Spleen (tissue), 7 donors: Measurements from ENCODE around the gene TMEM26.
"Not testable (repeated sequence)": the region's sequence is repeated elsewhere in the genome, so short reads cannot be mapped to it uniquely, and the experiment has no call there.

Source experiments
- POLR2A ChIP-seq, 3 donors: fragments of 450-650 bp; IDR thresholded peaks; one replicate each; pipeline ENCODE4 v1.5.1; 2017; ENCODE audit warnings: antibody characterized with exemption in 3 of 3, mild to moderate bottlenecking in 1 of 3
- TF ChIP-seq, protein P1 (sequence below), 11 experiments: fragments of 200-600 bp in 7 of 11; fragments of 450-650 bp in 4 of 11; sonication (generic) in 4 of 11; IDR thresholded peaks in 8 of 11; conservative IDR thresholded peaks in 3 of 11; 1 replicate in 7 of 11; 2 replicates in 4 of 11; pipeline versions ENCODE4 v1.4.0 to v1.8.0; 2016 to 2021; ENCODE audit warnings: antibody characterized with exemption in 11 of 11, inconsistent platforms in 4 of 11, mild to moderate bottlenecking in 1 of 11
- donor health status: DM: no; HTN: no; CAD: no; lungs with moderate emphysema.
- donor health status: DM: no; HTN: no; CAD: no.
- donor health status: DM: no; HTN: no; CAD: no.

DNA sequence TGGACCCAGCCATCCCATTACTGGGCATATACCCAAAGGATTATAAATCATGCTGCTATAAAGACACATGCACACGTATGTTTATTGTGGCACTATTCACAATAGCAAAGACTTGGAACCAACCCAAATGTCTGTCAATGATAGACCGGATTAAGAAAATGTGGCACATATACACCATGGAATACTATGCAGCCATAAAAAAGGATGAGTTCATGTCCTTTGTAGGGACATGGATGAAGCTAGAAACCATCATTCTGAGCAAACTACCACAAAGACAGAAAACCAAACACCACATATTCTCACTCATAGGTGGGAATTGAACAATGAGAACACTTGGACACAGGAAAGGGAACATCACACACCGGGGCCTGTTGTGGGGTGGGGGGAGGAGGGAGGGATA lies 72.0 kb downstream of the TMEM26 start:
- TF ChIP-seq, protein P1, sequence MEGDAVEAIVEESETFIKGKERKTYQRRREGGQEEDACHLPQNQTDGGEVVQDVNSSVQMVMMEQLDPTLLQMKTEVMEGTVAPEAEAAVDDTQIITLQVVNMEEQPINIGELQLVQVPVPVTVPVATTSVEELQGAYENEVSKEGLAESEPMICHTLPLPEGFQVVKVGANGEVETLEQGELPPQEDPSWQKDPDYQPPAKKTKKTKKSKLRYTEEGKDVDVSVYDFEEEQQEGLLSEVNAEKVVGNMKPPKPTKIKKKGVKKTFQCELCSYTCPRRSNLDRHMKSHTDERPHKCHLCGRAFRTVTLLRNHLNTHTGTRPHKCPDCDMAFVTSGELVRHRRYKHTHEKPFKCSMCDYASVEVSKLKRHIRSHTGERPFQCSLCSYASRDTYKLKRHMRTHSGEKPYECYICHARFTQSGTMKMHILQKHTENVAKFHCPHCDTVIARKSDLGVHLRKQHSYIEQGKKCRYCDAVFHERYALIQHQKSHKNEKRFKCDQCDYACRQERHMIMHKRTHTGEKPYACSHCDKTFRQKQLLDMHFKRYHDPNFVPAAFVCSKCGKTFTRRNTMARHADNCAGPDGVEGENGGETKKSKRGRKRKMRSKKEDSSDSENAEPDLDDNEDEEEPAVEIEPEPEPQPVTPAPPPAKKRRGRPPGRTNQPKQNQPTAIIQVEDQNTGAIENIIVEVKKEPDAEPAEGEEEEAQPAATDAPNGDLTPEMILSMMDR (IDR thresholded peaks at IDR 0.05 in 8 of 11, conservative IDR thresholded peaks at IDR 0.05 in 3 of 11) = not testable (repeated sequence)
- not testable (repeated sequence) for TF ChIP-seq POLR2A (IDR thresholded peaks at IDR 0.05)
